Astrocyte (in vitro differentiated cells and primary cell): Measurements from ENCODE around the gene XYLT1.

Experiments used
- CTCF ChIP-seq: IDR thresholded peaks from 2 replicates; pipeline ENCODE4 v1.5.1; 2011; ENCODE audit warnings: low read depth, mild to moderate bottlenecking, inconsistent platforms, low read length, moderate library complexity; ENCODE audit not compliant: insufficient read depth
- EZH2 ChIP-seq: IDR thresholded peaks from 2 replicates; pipeline ENCODE4 v1.6.1; 2012; ENCODE audit warnings: mild to moderate bottlenecking, low read length, inconsistent platforms; ENCODE audit not compliant: insufficient read depth

GRCh38 chr16:17365211-17365541, 105.6 kb downstream of the XYLT1 start:
- TF ChIP-seq EZH2 (no peak), CTCF (no peak)
